ENCODE results near the gene CALCB.
"Not testable (repeated sequence)": the region's sequence is repeated elsewhere in the genome, so short reads cannot be mapped to it uniquely, and the experiment has no call there.

The CALCB gene

GRCh38 chr11:15073361-15074205, at the start of gene CALCB:
TSS of gene CALCB (plus strand) at chr11:15073593. CDS start at chr11:15074719, 1,126 bp downstream.
- peak in 1 of 2 donors; percentile 32 for DNase-seq (ENCODE audit: low read depth in 2 of 2)

- no peak for DNase-seq (ENCODE audit: low read depth in 2 of 2)
Measured at GRCh38 chr11:15027011-15027410, 46.4 kb upstream of the CALCB start.

- DNase-seq (ENCODE audit: low read depth in 2 of 2) = no peak
Measured at GRCh38 chr11:15027956-15028355, 45.4 kb upstream of the CALCB start.

- no peak for DNase-seq (ENCODE audit: low read depth in 2 of 2)
Measured at GRCh38 chr11:15028379-15028778, 45.0 kb upstream of the CALCB start.

GRCh38 chr11:15031945-15032344, 41.4 kb upstream of the CALCB start:
- not testable (repeated sequence) for DNase-seq (ENCODE audit: low read depth in 2 of 2)

GRCh38 chr11:15034687-15035267, 38.6 kb upstream of the CALCB start:
- no peak for DNase-seq (ENCODE audit: low read depth in 2 of 2)

GRCh38 chr11:15035283-15035682, 38.1 kb upstream of the CALCB start:
- DNase-seq (ENCODE audit: low read depth in 2 of 2) = no peak

GRCh38 chr11:15038963-15039362, 34.4 kb upstream of the CALCB start:
- DNase-seq (ENCODE audit: low read depth in 2 of 2) = no peak

GRCh38 chr11:15045209-15045608, 28.2 kb upstream of the CALCB start:
- no peak for DNase-seq (ENCODE audit: low read depth in 2 of 2)

- DNase-seq (ENCODE audit: low read depth in 2 of 2) = no peak
Measured at GRCh38 chr11:15045891-15046290, 27.5 kb upstream of the CALCB start.

- not testable (repeated sequence) for DNase-seq (ENCODE audit: low read depth in 2 of 2)
Measured at GRCh38 chr11:15046673-15047072, 26.7 kb upstream of the CALCB start.

GRCh38 chr11:15048616-15049015, 24.8 kb upstream of the CALCB start:
- DNase-seq (ENCODE audit: low read depth in 2 of 2) = no peak

GRCh38 chr11:15053191-15053685, 20.2 kb upstream of the CALCB start:
- no peak for DNase-seq (ENCODE audit: low read depth in 2 of 2)

- DNase-seq (ENCODE audit: low read depth in 2 of 2) = no peak
Measured at GRCh38 chr11:15055620-15056356, 17.6 kb upstream of the CALCB start.

GRCh38 chr11:15057329-15057728, 16.1 kb upstream of the CALCB start:
- no peak for DNase-seq (ENCODE audit: low read depth in 2 of 2)

GRCh38 chr11:15059132-15059915, 14.1 kb upstream of the CALCB start:
- DNase-seq (ENCODE audit: low read depth in 2 of 2) = no peak

GRCh38 chr11:15062599-15062998, 10.8 kb upstream of the CALCB start:
- DNase-seq (ENCODE audit: low read depth in 2 of 2) = no peak

GRCh38 chr11:15069751-15070150, 3.6 kb upstream of the CALCB start:
- DNase-seq (ENCODE audit: low read depth in 2 of 2) = not testable (repeated sequence)

GRCh38 chr11:15071556-15072255, 1.7 kb upstream of the CALCB start:
- DNase-seq (ENCODE audit: low read depth in 2 of 2) = no peak

GRCh38 chr11:15072551-15073143, 746 bp upstream of the CALCB start:
- DNase-seq (ENCODE audit: low read depth in 2 of 2) = no peak
